ENCODE results near the gene NLGN3.

NLGN3 gene

DNA sequence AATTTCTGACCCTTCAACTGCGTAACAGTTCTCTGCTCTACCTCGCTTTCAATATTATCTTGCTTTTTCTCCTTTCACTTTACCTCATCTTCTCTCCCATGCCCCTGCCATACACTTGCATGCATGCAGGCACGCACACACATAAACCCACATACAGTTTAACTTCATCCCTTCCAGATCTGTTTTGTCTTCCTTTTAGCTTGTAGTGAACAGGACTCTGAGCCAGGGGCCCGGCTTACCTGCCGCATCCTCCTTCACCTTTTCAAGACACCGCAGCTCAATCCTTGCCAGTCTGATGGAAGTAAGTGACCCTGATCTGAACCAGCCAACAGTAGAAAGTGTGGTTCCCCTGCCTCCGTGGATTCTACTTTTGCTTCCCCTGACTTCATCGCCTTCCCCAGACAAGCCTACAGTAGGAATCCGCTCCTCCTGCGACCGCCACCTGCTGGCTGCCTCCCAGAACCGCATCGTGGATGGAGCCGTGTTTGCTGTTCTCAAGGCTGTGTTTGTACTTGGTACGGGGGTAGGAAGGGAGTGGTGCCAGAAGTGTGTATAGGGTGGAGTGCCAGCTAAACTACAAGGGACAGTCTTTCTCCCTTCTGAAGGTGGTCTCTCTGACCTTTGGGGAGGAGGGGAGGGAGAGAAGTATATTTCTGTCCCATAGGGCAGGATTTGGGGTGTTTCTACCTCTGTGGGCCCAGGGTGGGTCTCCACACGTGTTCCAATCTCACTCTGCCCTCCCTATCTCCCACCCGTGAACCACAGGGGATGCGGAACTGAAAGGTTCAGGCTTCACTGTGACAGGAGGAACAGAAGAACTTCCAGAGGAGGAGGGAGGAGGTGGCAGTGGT lies 15.5 kb upstream of the NLGN3 start:
- Histone ChIP-seq H2BK15ac (ENCODE audit: low read depth, poor library complexity, severe bottlenecking) (no peak overlapping the region), H3K14ac (ENCODE audit: low read length in 2 of 2) (no peak overlapping the region), H2BK120ac (ENCODE audit: low read depth, low read length) (no peak overlapping the region), H3K9me3 (ENCODE audit: control insufficient read depth, low read length) (peaks cover 3% of the 10 kb centered on the region), H4K91ac (ENCODE audit: low read length) (no peak overlapping the region), H3K79me1 (replicated peaks; ENCODE audit: low read length, poor library complexity, severe bottlenecking) (peaks cover 7% of the 10 kb centered on the region), H3K23ac (ENCODE audit: low read length in 2 of 2) (no peak overlapping the region), H2BK12ac (ENCODE audit: low read length in 2 of 2) (no peak overlapping the region), H2AK5ac (ENCODE audit: low read length, severe bottlenecking) (no peak overlapping the region), H2BK5ac (ENCODE audit: low read depth, low read length, poor library complexity, severe bottlenecking) (no peak overlapping the region), H2AFZ (ENCODE audit: low read depth, low read length) (no peak overlapping the region), H3K4me1 (ENCODE audit: control insufficient read depth, insufficient read depth, low read depth, low read length) (peaks cover 2% of the 10 kb centered on the region), H3K27me3 (ENCODE audit: control insufficient read depth in 1 of 2, insufficient read depth in 1 of 2, low read length in 2 of 2) (peaks cover 0 to 18% of the 10 kb centered on the region in 2 experiments), H3K18ac (ENCODE audit: low read depth in 1 of 2, low read length in 2 of 2) (no peak overlapping the region), H4K8ac (ENCODE audit: low read length) (no peak overlapping the region), H3K9ac (ENCODE audit: low read length) (peak overlapping the region; percentile 55), H3K4me2 (ENCODE audit: low read length, poor library complexity, severe bottlenecking) (no peak overlapping the region), H3K4ac (ENCODE audit: low read depth in 1 of 2, low read length in 2 of 2) (no peak overlapping the region), H3K27ac (ENCODE audit: low read length, poor library complexity, severe bottlenecking) (peak overlapping the region; percentile 45), H3K36me3 (ENCODE audit: control insufficient read depth in 1 of 2, insufficient read depth in 2 of 2, low read depth in 1 of 2, low read length in 2 of 2) (peaks cover 80 to 89% of the 10 kb centered on the region in 2 experiments), H3K4me3 (ENCODE audit: insufficient read depth in 1 of 2, low read depth in 1 of 2, low read length in 2 of 2) (no peak overlapping the region)
- DNase-seq: peak; percentile 67
- WGBS: 49% methylated on average over 16 of the region's 18 CpGs

DNA sequence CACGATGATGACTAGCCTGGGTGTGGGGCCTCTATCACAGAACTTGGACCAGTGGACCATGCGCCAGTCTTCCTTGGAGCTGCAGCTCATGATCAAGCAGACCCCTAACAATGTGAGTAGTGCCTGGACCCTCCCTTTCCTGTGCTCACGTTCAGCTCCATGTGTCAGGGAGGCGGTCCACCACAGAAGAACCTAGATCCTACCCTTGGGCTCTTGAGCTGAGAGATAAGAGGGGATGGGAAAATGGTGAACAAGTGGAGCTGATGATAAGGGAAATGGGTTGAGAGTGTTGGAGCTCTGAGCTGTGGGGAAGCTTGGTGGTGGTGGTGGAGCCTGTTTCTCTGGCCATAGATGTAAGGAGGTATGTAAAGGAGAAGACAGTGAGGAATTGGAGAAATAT lies 13.1 kb upstream of the NLGN3 start:
- Histone ChIP-seq H3K79me1 (replicated peaks; ENCODE audit: low read length, poor library complexity, severe bottlenecking) (peaks cover 7% of the 10 kb centered on the region), H3K18ac (ENCODE audit: low read depth in 1 of 2, low read length in 2 of 2) (no peak overlapping the region), H4K91ac (ENCODE audit: low read length) (no peak overlapping the region), H2BK5ac (ENCODE audit: low read depth, low read length, poor library complexity, severe bottlenecking) (no peak overlapping the region), H3K23ac (ENCODE audit: low read length in 2 of 2) (no peak overlapping the region), H3K4me1 (ENCODE audit: control insufficient read depth, insufficient read depth, low read depth, low read length) (peaks cover 2% of the 10 kb centered on the region), H2BK12ac (ENCODE audit: low read length in 2 of 2) (no peak overlapping the region), H2BK15ac (ENCODE audit: low read depth, poor library complexity, severe bottlenecking) (no peak overlapping the region), H3K9ac (ENCODE audit: low read length) (no peak overlapping the region), H3K4me2 (ENCODE audit: low read length, poor library complexity, severe bottlenecking) (no peak overlapping the region), H2BK120ac (ENCODE audit: low read depth, low read length) (no peak overlapping the region), H3K4me3 (ENCODE audit: insufficient read depth in 1 of 2, low read depth in 1 of 2, low read length in 2 of 2) (no peak overlapping the region), H3K14ac (ENCODE audit: low read length in 2 of 2) (no peak overlapping the region), H3K27me3 (ENCODE audit: control insufficient read depth in 1 of 2, insufficient read depth in 1 of 2, low read length in 2 of 2) (peaks cover 0 to 17% of the 10 kb centered on the region in 2 experiments), H3K27ac (ENCODE audit: low read length, poor library complexity, severe bottlenecking) (no peak overlapping the region), H4K8ac (ENCODE audit: low read length) (no peak overlapping the region), H2AFZ (ENCODE audit: low read depth, low read length) (no peak overlapping the region), H3K36me3 (ENCODE audit: control insufficient read depth in 1 of 2, insufficient read depth in 2 of 2, low read depth in 1 of 2, low read length in 2 of 2) (peaks cover 78 to 84% of the 10 kb centered on the region in 2 experiments), H2AK5ac (ENCODE audit: low read length, severe bottlenecking) (no peak overlapping the region), H3K4ac (ENCODE audit: low read depth in 1 of 2, low read length in 2 of 2) (no peak overlapping the region), H3K9me3 (ENCODE audit: control insufficient read depth, low read length) (peaks cover 7% of the 10 kb centered on the region)
- 98% methylated on average over 4 of the region's 4 CpGs for WGBS
- no peak for DNase-seq

DNA sequence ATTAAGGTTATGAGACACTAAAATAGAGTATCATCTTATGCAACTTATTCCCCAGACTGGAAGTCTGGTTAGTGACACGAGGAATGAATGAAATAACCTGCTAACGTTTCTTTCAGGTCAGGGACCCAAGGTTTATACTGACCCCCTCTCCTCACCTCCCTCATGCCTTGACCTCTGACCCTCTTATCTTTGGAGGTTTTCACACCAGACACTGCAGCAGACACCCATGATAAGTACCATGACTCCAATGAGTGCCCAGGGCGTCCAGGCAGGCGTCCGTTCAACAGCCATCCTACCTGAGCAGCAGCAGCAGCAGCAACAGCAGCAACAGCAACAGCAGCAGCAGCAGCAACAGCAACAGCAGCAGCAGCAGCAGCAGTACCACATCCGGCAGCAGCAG lies 4.2 kb upstream of the NLGN3 start:
- no peak for DNase-seq
- H3K79me1 ChIP-seq (replicated peaks; ENCODE audit: low read length, poor library complexity, severe bottlenecking): no peaks in the 10 kb centered on the region

DNA sequence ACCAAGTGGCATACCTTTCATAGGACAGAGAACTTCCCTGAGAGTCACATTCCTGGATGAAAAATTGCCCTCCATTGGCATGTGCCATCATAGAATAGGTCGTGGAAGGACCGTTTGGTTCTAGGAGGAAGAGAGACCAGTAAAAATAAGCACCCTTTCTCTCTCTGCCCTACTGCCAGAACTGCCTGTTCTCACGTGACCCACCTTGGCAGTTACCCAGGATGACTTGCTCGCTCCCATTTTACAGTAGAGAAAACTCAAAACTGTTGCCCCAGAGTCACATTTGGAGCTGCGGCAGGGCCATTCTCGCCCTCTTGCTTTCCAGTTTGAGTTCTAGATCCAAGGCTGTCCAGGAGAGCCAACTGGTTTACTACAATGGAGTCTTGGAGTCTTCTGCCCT lies 1.1 kb upstream of the NLGN3 start:
- H2BK15ac ChIP-seq (ENCODE audit: low read depth, poor library complexity, severe bottlenecking): no peak overlapping the region
- H4K91ac ChIP-seq (ENCODE audit: low read length): no peak overlapping the region
- no peak overlapping the region for H4K8ac ChIP-seq (ENCODE audit: low read length)
- H3K27ac ChIP-seq (ENCODE audit: low read length, poor library complexity, severe bottlenecking): no peak overlapping the region
- WGBS: 98% methylated on average over 6 of the region's 6 CpGs
- no peak overlapping the region for H3K4me2 ChIP-seq (ENCODE audit: low read length, poor library complexity, severe bottlenecking)
- no peak overlapping the region for H2BK12ac ChIP-seq (ENCODE audit: low read length in 2 of 2)
- H2BK120ac ChIP-seq (ENCODE audit: low read depth, low read length): no peak overlapping the region
- no peak overlapping the region for H3K9ac ChIP-seq (ENCODE audit: low read length)
- no peak overlapping the region for H2AFZ ChIP-seq (ENCODE audit: low read depth, low read length)
- no peak overlapping the region for H3K4ac ChIP-seq (ENCODE audit: low read depth in 1 of 2, low read length in 2 of 2)
- H3K23ac ChIP-seq (ENCODE audit: low read length in 2 of 2): no peak overlapping the region
- H2AK5ac ChIP-seq (ENCODE audit: low read length, severe bottlenecking): no peak overlapping the region
- no peaks in the 10 kb centered on the region for H3K9me3 ChIP-seq (ENCODE audit: control insufficient read depth, low read length)
- H3K18ac ChIP-seq (ENCODE audit: low read depth in 1 of 2, low read length in 2 of 2): no peak overlapping the region
- H3K27me3 ChIP-seq (ENCODE audit: control insufficient read depth in 1 of 2, insufficient read depth in 1 of 2, low read length in 2 of 2): peaks cover 0 to 20% of the 10 kb centered on the region in 2 experiments
- H3K4me3 ChIP-seq (ENCODE audit: insufficient read depth in 1 of 2, low read depth in 1 of 2, low read length in 2 of 2): no peak overlapping the region
- no peaks in the 10 kb centered on the region for H3K79me1 ChIP-seq (replicated peaks; ENCODE audit: low read length, poor library complexity, severe bottlenecking)
- no peak for DNase-seq
- peaks cover 23 to 24% of the 10 kb centered on the region in 2 experiments for H3K36me3 ChIP-seq (ENCODE audit: control insufficient read depth in 1 of 2, insufficient read depth in 2 of 2, low read depth in 1 of 2, low read length in 2 of 2)
- H3K4me1 ChIP-seq (ENCODE audit: control insufficient read depth, insufficient read depth, low read depth, low read length): peaks cover 15% of the 10 kb centered on the region
- no peak overlapping the region for H2BK5ac ChIP-seq (ENCODE audit: low read depth, low read length, poor library complexity, severe bottlenecking)
- no peak overlapping the region for H3K14ac ChIP-seq (ENCODE audit: low read length in 2 of 2)

More for the DNA sequence above, 4.2 kb upstream of the NLGN3 start:
- Histone ChIP-seq H3K4me3 (ENCODE audit: insufficient read depth in 1 of 2, low read depth in 1 of 2, low read length in 2 of 2) (no peak overlapping the region), H3K4ac (ENCODE audit: low read depth in 1 of 2, low read length in 2 of 2) (no peak overlapping the region), H3K18ac (ENCODE audit: low read depth in 1 of 2, low read length in 2 of 2) (no peak overlapping the region), H3K27ac (ENCODE audit: low read length, poor library complexity, severe bottlenecking) (no peak overlapping the region), H3K9ac (ENCODE audit: low read length) (no peak overlapping the region), H3K36me3 (ENCODE audit: control insufficient read depth in 1 of 2, insufficient read depth in 2 of 2, low read depth in 1 of 2, low read length in 2 of 2) (peaks cover 47 to 51% of the 10 kb centered on the region in 2 experiments), H3K4me1 (ENCODE audit: control insufficient read depth, insufficient read depth, low read depth, low read length) (peaks cover 9% of the 10 kb centered on the region), H3K14ac (ENCODE audit: low read length in 2 of 2) (no peak overlapping the region), H3K9me3 (ENCODE audit: control insufficient read depth, low read length) (no peaks in the 10 kb centered on the region), H3K27me3 (ENCODE audit: control insufficient read depth in 1 of 2, insufficient read depth in 1 of 2, low read length in 2 of 2) (peaks cover 0 to 19% of the 10 kb centered on the region in 2 experiments), H2BK12ac (ENCODE audit: low read length in 2 of 2) (no peak overlapping the region), H4K8ac (ENCODE audit: low read length) (no peak overlapping the region), H2AFZ (ENCODE audit: low read depth, low read length) (no peak overlapping the region), H2BK5ac (ENCODE audit: low read depth, low read length, poor library complexity, severe bottlenecking) (no peak overlapping the region), H3K4me2 (ENCODE audit: low read length, poor library complexity, severe bottlenecking) (no peak overlapping the region), H2AK5ac (ENCODE audit: low read length, severe bottlenecking) (no peak overlapping the region), H3K23ac (ENCODE audit: low read length in 2 of 2) (no peak overlapping the region), H4K91ac (ENCODE audit: low read length) (no peak overlapping the region), H2BK120ac (ENCODE audit: low read depth, low read length) (no peak overlapping the region), H2BK15ac (ENCODE audit: low read depth, poor library complexity, severe bottlenecking) (no peak overlapping the region)
- WGBS: 72% methylated on average over 6 of the region's 6 CpGs
